HG03521 (cell line): ENCODE measurements around the gene TCF7L2.

ENCODE experiments used
- ATAC-seq: cut with Tn5 transposase; IDR thresholded peaks from one replicate; pipeline ENCODE4 v1.9.1; 2021; ENCODE audit warnings: mild to moderate bottlenecking, moderate library complexity; ENCODE audit not compliant: unreplicated experiment

Gene TCF7L2

DNA sequence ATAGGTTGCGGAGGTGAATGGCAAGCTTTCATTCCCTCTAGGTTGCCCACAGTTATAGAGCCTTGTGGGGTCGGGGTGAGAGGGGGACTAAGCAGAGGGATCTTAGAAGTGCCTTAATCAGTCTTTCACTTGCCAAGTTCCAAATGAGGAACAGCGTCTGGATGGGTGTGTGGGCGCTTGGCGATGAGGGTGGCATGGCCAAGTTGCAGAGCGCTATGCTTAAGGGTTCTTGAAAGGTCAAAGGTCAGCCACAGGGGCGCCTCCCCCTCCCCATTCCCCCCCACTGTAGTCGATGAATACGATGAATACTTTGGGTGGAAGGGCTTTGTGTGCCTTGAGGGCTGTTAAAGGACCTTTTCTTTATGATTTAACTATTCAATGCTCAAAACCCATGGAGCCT, 185.0 kb downstream of the TCF7L2 start:
- no peak for ATAC-seq

DNA sequence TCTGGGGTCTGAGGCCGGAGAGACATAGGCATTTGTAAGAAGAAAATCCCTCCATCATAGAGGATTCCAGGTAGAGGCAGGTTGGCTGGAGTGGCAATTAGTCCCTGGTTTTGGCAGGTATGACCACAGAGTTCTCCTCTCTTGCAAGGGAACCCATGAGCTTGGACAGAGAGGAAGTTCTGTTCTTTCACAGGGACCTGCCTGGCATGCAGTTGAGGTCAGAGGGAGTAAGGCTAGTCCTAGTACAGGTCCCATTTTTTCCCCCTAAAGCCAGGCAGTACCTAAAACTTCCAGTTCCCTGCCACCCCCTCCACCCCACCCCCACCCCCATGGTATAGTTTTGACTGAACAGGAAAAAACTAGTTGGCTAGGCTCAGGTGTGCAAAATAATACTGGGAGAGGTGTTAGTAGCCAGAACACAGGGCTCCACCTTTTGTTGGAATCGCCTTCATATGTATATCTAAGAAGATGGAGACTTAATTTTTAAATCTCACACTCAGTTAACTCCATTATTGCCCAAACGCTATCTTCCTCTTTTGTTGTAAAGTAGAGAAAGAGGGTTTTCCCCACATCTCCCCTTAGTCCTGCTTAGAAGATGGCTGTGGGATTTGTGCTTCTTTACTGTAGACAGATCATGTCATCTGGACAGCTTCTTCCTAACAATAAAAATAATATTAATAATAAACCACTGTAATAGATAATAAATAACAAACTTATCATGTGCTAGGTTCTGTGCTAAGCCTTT, 188.1 kb downstream of the TCF7L2 start:
- ATAC-seq: no peak

DNA sequence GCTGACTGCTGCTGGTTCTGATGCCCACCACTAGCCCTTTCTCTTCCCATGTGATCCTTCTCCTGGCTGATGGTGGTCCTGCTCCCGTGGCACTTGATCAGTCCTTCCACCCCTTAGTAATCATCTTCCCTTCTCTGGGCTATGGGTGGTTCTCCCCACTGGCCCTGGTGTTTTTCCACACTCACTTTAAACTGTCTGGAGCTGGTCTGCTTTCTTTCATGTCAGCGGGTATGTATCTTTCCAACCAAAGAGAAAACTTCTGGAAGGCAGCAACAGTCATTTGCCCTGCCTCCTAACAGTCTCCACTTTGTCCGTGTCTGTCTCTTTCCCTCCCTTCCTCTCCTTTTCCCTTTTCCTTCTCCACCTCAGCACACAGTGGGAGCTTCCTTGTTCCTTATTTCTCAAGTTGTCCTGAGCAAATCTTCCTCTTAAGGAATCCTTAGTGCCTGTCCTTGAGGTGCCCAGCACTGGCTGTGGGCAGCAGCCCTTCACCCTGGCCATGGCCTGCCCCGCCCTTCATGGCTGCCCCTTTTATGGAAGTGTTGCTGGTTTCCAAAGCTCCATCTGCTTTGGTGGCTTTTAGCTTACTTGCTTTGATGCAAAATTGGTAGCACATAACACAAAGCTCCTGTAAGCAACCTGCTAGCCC, 189.0 kb downstream of the TCF7L2 start:
- no peak for ATAC-seq

DNA sequence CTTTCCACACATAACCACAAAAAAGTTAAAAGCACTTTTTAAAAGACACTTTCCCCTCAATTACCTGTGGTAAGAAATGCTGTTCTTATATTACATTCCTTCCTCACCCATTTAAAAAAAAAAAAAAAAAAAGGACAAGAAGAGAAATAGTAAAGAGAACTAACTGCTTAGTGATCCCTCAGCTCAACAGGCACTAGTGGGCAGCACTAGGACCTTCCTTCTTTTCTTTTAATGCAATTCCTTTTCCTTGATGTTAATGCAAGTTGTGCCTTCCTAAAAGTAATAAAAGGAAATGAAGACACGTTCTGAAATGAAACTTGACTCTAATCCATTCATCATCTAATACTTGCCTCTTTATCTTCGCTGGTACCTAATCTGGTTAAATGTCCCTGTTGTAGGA, 189.7 kb downstream of the TCF7L2 start:
- no peak for ATAC-seq

DNA sequence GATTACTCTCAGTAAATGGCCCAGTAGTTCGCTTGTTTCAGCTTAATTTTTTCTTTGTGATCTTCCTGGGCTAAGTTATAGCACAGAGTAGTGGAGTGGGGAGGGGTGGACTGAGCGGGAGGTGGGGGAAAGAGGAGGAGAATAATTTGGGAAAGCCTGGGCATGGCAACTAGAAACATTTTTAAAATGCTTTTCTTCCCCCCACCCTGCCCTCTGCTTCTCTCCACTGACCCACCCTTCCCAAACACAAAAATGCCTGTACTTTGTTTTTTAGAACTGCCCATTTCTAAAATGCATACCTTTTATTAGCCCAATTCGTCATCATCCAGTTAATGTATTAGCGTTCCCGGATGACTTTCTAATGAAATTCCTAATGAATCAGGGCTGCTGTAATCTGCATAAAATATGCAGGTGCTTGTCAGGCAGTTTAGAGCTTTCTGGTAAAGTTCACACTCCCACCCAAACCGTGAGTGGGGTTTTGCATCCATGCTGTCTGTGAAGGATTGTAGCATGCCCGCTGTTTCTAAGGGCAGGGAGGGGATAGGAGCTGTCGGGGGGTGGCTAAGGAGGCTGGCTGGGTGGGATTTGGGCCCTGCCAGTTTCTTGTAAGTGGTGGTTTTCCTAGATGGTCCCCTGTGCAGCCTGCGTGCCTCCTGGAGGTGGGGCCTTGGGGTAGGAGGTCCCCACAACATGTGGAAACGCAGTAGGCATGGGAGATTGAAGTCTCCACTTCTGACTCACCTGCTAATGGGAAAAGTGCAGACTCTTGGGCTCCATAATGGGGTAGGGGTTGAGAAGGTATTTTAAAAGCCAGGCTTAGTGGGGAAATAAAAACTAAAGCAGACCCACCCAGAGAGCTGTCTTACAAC, 190.3 kb downstream of the TCF7L2 start:
- ATAC-seq: no peak

DNA sequence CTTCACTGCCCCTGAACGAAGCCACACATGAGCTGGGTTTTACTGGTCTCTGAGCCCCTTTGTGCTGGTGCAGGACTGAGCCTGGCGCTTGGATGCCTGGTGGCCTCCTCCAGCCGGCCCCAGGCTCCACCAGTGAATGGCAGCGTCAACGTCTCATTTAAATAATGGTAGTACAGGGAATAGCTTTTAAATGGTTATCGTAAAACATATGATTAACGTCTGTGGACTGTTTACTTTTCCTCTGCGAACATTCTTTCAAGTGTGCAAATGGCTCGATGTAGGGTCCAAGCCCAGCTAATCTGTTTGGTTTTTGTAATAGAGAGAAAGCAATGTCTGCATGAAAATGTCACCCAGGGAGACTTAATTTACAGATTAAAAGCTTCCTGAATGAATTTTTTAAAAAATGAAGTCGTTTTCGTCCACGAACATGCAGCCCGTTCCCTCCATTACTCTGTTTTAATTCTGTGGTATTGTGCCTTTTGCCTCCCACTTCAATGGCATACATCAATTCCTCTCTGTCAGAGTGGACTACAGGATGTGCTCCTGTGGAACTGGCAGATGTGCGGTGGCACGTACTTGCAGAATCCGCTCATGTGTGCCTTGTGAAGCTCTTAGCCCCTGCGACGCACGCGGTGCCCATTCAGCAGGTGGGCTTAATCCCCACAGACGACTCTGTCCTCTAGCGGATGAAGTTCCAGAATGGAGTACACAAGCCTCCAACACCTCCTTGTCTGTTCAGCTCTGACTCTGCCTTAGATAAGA, 192.7 kb downstream of the TCF7L2 start:
- ATAC-seq: no peak

DNA sequence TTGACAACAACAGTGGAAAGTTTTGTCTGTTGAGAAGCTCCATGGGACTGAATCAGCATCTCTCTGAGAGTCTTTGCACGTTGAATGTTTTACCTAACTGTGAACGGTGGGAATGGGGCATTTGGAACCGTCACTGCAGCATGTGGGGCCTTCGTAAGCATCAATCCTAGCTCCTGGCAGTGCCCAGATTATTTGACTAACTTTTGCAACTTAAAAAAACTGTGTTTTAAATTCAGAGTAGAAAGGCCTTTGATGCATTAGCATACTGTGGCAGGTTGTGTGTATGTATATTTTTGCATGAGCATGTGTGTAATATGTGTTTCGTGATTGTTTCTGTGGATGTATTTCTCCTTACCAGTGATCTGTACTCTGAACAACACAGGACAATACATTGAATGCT, 194.5 kb downstream of the TCF7L2 start:
- no peak for ATAC-seq

DNA sequence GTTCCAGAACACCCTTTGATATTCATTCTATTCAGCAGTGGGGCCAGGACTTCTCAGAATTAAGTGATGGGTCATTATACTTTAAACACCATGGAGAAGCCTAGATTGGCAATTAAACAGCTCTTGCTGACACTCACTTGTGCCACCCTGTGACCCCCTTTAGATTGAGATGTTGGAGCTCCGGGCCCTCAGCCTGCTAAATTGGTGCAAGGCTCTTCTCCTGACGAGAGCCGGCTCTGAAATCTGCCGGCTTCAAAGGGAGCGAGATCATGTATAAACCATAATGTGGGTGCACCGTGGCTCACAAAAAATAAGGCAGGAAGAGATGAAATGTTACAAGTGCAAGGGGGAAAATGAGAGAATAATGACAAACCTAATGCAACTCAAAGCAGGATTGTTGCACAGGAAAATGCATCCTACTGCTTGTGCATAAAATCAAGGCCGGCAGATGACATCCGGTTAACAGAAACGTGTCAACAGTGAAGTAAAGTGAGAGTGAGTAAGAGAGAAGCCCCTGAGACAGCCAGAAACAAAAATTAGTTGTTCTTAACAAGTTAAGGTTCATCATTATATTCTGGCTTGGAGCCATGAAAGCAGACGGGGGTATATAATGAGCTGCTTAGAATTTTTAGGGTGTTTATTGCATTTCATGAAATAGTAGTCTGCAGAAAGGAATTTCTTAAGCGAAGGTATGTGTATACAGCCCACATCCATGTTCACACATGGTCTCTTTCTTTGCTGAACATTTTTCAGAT, 198.2 kb downstream of the TCF7L2 start:
- ATAC-seq: no peak

DNA sequence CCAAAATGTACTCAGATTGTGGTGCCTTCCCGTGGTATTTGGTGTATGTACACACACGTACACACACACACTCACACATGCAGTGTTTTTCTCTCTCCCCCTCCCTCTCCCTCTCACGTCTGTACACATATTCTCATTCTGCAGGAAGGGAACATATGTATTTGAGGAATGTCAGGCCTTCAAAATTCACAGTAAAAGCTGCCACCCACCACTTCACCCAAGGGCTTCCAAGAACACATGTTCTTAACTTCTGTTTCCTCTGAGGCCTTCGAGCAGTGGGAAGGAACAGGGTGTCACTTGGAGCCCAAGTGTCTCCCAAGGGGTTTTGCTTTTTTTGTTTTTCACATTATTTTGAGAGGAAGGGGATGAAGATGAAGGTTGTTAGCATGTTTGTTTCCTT, 198.9 kb downstream of the TCF7L2 start:
- ATAC-seq: no peak

DNA sequence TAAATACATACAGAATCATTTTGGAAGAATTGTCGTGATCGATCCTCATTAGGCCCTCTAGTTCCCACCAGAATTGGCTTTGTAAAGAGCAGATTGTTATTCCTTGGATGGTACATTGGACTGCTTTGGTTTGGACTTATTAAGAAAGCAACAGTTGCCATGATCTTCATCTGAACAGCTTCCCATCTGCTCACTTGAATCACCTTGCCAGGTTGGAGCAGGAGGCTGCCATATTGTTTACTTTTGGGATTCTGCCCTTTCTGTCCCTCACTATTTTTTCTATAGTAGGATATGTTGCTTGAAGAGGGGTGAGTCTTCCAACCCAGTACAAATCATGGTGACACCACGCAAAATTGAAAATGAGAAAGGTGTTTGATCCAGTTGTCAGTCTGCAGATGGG, 199.6 kb downstream of the TCF7L2 start:
- no peak for ATAC-seq

DNA sequence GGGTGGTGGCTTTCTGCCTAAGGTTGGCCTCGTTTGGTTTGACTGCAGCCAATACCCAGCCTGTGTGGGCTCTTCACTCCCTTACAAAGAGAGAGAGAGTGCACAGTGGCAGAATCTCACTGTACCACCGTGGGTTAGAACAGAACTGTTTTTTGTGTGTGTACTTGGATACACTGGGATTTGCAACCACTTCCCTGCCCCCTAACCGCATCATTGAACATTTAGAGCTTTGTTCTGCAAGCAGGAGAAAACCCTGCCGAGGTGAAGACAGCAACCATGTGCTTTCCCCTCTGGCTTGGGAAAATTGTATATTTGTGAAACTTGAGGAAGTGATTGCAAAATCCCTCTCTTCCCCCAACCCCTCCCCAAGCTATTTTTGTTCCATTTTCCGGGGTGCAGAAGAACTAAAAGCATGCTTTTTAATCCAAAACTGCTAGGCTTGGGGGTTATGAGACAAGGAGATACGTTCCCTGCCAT, 201.2 kb downstream of the TCF7L2 start:
- no peak for ATAC-seq

DNA sequence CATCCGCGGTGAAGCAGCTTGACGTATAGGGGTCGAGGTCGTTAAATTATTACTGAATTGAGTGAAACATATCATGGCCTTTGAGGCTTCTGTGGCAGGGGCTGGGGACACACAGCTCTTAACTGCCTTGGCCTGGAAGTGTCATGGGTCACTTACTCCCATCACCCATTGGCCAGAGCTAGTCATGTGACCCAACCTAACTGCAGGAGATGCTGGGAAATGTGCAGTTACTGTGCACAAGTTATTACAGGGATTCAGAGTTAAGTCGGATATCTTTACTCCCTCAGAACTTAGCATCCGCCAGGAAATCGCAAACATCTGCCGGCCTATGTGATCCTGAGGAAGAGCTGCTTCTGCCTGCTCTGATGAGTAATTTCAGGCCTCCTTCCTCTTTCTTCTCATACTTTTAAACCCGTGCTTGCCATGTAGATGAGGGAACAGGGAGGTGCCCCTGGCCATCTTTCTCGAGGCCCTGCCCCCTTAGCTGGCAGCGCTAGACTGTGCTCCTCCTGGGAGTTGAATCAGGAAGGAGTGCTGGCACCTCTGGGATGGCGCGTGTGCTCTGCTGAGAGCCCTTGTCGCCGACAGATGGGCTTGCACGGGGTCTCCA, 203.6 kb downstream of the TCF7L2 start:
- ATAC-seq: no peak

DNA sequence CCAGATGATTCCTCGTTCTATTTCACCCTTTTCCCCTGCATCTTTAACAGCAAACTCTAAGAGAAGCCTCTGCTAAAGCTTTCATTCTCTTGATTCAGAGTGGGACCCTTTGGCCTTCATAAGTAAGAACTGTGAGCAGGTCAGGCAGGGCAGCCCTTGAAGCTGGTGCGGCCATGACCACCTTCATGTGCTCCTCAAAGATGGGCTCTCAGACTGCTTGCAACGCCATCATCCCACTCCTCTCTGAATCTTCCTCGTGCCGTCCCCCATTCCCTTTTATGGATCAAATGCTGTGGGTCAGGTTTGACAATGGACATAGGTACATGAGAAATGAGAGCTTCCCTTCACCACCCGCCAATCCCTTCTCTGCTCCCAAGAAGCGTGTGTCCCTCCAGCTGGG, 207.4 kb downstream of the TCF7L2 start:
- ATAC-seq: no peak

DNA sequence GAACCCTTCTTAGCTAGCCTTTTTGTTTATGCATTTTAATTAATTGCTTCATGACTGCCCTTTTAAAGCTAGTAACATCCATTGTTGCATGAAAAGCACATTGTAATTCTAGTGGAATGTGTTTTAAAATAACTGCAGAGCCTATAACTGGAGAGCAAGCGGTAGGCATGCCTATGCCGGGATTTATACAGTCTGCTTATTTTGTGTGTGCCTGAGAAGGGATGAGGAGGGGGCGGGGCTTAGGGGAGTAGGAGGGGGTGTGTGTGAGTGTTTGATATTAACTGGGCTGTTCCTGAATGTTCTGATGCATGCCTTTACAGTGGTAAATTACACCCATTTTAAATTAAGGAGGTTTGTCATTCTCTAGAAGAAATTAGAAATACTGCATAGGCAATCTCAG, 208.1 kb downstream of the TCF7L2 start:
- no peak for ATAC-seq

DNA sequence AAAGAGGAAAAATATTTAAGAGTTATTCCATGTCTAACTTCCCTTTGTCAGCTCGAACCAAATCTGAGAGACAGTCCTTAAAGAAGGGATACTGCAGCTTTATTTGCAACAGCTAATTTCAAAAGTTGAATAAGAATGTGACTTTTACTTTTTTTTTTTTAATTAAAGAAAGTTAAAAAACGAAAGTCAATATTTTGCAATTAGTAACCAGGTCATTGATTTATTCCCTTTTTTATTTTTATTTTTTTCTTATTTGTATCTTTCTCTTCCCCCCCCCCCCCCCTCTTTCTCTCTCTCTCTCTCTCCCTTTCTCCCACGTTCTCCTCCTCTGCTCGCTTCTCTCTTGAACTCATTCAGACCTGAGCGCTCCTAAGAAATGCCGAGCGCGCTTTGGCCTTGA, 209.5 kb downstream of the TCF7L2 start:
- ATAC-seq: no peak

DNA sequence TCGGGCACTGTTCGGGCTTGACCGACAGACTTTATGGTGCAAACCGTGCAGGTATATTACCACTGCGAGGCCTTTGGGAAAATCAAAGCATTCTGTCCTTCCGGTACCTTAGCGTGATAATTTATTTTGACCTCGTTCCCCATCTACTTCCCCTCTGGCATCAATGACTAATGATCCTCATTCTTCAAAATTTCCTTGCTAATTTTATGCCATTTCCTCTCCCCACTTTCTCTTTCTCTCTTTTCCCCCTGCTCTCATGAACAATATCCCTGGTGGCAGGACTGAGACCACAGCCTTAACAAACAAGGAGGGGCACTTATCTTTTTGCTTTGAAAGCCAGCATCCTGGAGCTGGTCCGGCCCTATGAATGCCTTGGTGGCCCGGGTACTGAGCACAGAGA, 210.6 kb downstream of the TCF7L2 start:
- no peak for ATAC-seq

DNA sequence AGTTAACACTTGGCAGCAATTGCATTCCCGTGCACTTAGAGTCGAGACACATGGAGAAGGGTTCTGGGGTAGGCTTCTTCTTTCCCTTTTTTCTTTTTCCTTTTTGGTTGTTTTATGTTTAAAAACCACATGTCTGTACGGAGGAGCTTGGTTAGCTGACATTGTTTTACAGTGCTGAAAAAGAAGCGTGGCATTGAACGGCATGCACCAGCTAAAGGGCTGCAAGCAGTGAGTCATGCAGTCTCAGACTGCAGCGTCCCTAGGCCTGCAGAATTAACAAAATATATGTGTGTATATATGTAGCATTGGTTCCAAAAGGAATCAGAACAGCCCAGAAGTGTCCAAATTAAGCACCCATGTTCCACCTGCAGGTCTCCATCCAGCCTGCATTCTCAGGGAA, 211.0 kb downstream of the TCF7L2 start:
- ATAC-seq: no peak

DNA sequence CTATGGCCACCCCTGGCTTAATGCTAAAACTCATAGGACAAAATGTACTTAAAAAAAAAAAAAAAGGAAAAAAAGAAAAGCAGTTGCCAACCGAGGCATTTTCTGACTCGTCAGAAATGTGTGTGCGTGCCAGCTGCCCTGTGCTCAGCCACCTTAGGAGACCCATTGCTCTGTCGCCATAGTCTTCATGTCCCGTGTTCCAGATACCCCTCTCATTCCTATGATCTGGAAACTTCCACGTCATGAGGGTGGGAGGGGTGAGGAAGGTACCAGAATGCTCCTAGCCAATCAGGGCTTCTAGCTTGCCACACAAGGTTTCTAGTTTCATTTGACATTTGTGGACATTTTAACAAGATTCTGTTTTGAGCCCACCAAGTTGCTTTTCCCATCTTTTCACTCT, 212.9 kb downstream of the TCF7L2 start:
- ATAC-seq: no peak

DNA sequence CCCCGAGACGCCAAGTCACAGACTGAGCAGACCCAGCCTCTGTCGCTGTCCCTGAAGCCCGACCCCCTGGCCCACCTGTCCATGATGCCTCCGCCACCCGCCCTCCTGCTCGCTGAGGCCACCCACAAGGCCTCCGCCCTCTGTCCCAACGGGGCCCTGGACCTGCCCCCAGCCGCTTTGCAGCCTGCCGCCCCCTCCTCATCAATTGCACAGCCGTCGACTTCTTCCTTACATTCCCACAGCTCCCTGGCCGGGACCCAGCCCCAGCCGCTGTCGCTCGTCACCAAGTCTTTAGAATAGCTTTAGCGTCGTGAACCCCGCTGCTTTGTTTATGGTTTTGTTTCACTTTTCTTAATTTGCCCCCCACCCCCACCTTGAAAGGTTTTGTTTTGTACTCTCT, 215.6 kb downstream of the TCF7L2 start:
- no peak for ATAC-seq

DNA sequence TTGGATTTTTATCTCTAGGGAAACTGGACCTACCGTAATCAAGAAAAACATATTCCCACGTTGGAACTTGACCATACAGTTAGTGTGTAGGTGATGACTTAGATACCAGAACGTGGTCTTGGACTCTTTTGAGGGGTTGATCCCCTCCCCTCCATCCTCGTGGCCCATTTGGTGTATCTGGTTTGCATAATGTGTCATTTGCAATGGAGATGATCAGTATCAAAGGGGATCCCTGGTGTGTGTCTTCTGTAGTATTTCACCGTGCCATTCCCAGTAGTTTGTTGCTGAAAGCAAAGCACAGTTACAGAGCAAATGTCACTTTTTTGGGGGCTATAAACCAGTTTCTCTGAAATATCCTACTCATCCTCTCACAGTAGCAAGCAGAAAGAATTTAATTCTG, 217.7 kb downstream of the TCF7L2 start:
- no peak for ATAC-seq
